ENCODE results near the gene IFRD1. TPM values are rescaled to one million over a fixed set of nuclear protein-coding genes. Genes with fewer than 3 reads are reported as not detected.

Gene IFRD1, protein sequence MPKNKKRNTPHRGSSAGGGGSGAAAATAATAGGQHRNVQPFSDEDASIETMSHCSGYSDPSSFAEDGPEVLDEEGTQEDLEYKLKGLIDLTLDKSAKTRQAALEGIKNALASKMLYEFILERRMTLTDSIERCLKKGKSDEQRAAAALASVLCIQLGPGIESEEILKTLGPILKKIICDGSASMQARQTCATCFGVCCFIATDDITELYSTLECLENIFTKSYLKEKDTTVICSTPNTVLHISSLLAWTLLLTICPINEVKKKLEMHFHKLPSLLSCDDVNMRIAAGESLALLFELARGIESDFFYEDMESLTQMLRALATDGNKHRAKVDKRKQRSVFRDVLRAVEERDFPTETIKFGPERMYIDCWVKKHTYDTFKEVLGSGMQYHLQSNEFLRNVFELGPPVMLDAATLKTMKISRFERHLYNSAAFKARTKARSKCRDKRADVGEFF
- polyA plus RNA-seq (2013, experiment 1 of 2), result 44.9 TPM
- polyA plus RNA-seq (2013, experiment 2 of 2), result 45.3 TPM

DNA sequence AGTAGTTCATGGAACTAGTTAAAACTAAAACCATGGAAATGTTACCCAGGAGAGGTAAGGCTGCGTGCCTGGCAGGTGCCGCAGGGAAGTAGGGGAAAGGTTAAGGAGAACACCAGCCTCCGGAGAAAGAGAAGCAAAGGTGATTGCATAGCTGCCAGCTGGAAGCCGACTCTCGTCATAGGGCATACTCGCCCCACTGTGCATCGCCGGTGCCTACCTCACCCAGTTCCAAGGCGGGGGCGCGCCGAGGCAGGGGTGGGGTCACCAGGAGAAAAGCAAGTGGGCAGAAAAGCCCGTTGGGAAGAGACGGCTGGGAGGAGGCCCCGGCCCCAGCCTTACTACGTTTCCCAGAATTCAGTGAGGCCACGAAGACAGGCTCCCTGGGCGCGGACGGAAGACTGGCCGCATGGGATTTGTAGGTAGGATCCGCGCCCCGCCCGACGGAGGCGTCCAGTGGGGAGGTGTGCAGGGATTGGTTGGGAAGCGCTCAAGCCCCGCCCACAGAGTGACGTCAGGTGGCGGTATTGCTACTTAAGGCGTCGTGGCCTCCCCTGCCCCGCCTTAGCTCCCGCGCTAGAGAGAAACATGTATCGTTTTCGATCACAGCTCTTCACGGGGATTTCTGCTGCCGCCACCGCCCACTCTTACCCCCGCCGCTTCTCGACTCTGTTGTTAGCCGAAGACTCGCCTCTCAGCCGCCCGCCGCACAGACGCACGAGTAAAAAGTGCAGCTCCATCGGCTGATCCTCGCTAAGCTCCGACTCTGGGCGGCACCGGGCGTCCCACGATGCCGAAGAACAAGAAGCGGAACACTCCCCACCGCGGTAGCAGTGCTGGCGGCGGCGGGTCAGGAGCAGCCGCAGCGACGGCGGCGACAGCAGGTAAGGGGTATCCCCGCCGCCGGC is at the start of gene IFRD1:
Gene IFRD1, plus strand, starts transcription at position 559 of the 905 bp plus-strand sequence. Its CDS starts 229 bp downstream, at position 788.
- Histone ChIP-seq H3K4me1 (ENCODE audit: control insufficient read depth, insufficient read depth, low read length, poor library complexity, severe bottlenecking) (peaks cover 25% of the 10 kb centered on the region), H3K36me3 (ENCODE audit: control insufficient read depth, insufficient read depth, low read length) (peaks cover 15% of the 10 kb centered on the region), H3K9me3 (ENCODE audit: control insufficient read depth, low read length) (no peaks in the 10 kb centered on the region), H3K27ac (ENCODE audit: low read depth, low read length, severe bottlenecking) (peak within 1 kb of the TSS; percentile 97), H3K4me3 (ENCODE audit: extremely low read depth, insufficient read depth, low read length, poor library complexity, severe bottlenecking) (peak within 1 kb of the TSS; percentile 100)
- WGBS, 2 experiments (ENCODE audit: insufficient coverage in 2 of 2), result 0 to 1% methylated on average over 67 to 68 of the region's 73 CpGs

DNA sequence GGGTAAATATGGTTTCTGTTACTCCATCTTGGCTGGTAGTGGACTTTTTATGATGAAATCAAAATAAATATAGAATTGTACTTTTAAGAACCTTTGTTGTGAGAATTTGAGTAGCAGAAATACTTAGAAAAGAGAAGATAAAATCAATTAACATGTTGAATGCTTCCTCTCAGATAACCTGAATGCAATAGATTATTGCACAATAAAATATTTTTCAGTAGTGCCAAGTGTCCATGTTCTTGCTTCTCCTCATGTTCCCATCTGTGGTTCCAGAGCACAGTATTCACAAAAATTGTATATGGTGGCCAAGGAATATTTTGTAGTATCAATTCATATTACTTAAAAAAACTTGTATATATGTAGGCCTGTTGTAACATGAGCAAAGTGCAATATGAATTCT is 45.9 kb upstream of the IFRD1 start:
- Histone ChIP-seq H3K36me3 (ENCODE audit: control insufficient read depth, insufficient read depth, low read length) (no peaks in the 10 kb centered on the region), H3K4me1 (ENCODE audit: control insufficient read depth, insufficient read depth, low read length, poor library complexity, severe bottlenecking) (no peaks in the 10 kb centered on the region), H3K4me3 (ENCODE audit: extremely low read depth, insufficient read depth, low read length, poor library complexity, severe bottlenecking) (no peak overlapping the region), H3K9me3 (ENCODE audit: control insufficient read depth, low read length) (no peaks in the 10 kb centered on the region), H3K27ac (ENCODE audit: low read depth, low read length, severe bottlenecking) (no peak overlapping the region)

DNA sequence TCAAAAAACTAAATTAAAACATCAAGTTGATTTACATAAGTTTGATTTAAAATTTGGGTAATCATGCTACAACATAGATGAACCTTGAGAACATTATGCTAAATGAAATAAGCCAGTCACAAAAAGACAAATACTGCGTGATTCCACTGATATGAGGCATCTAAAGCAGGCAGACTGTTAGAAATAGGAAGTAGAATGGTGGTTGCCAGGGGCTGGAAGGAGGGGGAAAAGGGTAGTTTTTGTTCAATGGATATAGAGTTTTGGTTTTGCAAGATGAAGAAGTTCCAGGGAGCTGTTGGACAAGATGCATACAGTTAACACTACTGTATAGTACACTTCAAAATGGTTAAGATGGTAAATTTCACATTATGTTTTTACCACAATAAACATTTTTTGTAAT is 45.0 kb upstream of the IFRD1 start:
- H3K4me1 ChIP-seq (ENCODE audit: control insufficient read depth, insufficient read depth, low read length, poor library complexity, severe bottlenecking), result no peaks in the 10 kb centered on the region
- no peaks in the 10 kb centered on the region for H3K36me3 ChIP-seq (ENCODE audit: control insufficient read depth, insufficient read depth, low read length)
- H3K27ac ChIP-seq (ENCODE audit: low read depth, low read length, severe bottlenecking), result no peak overlapping the region
- H3K4me3 ChIP-seq (ENCODE audit: extremely low read depth, insufficient read depth, low read length, poor library complexity, severe bottlenecking), result no peak overlapping the region
- 100% methylated on average over 1 of the region's 1 CpG for WGBS, 2 experiments (ENCODE audit: insufficient coverage in 2 of 2)
- no peaks in the 10 kb centered on the region for H3K9me3 ChIP-seq (ENCODE audit: control insufficient read depth, low read length)

- WGBS, 2 experiments (ENCODE audit: insufficient coverage in 2 of 2), result 60% methylated on average over 1 of the region's 1 CpG; no CpG with 5 or more reads in 1 of the 2 experiments
- no peaks in the 10 kb centered on the region for H3K9me3 ChIP-seq (ENCODE audit: control insufficient read depth, low read length)
- no peaks in the 10 kb centered on the region for H3K36me3 ChIP-seq (ENCODE audit: control insufficient read depth, insufficient read depth, low read length)
- H3K4me1 ChIP-seq (ENCODE audit: control insufficient read depth, insufficient read depth, low read length, poor library complexity, severe bottlenecking), result no peaks in the 10 kb centered on the region
- no peak overlapping the region for H3K4me3 ChIP-seq (ENCODE audit: extremely low read depth, insufficient read depth, low read length, poor library complexity, severe bottlenecking)
- no peak overlapping the region for H3K27ac ChIP-seq (ENCODE audit: low read depth, low read length, severe bottlenecking)
Observed at GRCh38 chr7:112407261-112407660, 43.0 kb upstream of the IFRD1 start.

DNA sequence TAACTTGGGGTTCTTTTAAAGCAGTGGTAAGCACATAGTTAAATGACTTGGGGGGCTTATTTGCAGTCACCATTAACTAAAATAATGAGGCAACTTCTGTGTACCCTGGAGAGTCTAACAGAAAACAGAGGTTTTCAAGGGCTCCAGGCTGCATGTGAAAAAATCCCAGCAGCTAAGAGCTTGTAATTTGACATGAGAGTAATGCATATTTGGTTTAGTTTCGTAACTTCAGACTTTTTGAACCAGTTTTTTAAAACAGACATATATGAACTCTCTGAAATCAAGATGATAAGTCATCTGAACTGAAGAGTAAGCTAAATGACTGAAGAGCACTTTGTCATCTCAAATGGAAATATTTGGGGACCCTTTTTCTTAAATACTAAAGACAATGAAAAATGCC is 40.2 kb upstream of the IFRD1 start:
- WGBS, 2 experiments (ENCODE audit: insufficient coverage in 2 of 2), result no CpG with 5 or more reads among the region's 1 CpG
- no peaks in the 10 kb centered on the region for H3K36me3 ChIP-seq (ENCODE audit: control insufficient read depth, insufficient read depth, low read length)
- no peaks in the 10 kb centered on the region for H3K4me1 ChIP-seq (ENCODE audit: control insufficient read depth, insufficient read depth, low read length, poor library complexity, severe bottlenecking)
- H3K9me3 ChIP-seq (ENCODE audit: control insufficient read depth, low read length), result no peaks in the 10 kb centered on the region
- H3K27ac ChIP-seq (ENCODE audit: low read depth, low read length, severe bottlenecking), result no peak overlapping the region
- no peak overlapping the region for H3K4me3 ChIP-seq (ENCODE audit: extremely low read depth, insufficient read depth, low read length, poor library complexity, severe bottlenecking)

DNA sequence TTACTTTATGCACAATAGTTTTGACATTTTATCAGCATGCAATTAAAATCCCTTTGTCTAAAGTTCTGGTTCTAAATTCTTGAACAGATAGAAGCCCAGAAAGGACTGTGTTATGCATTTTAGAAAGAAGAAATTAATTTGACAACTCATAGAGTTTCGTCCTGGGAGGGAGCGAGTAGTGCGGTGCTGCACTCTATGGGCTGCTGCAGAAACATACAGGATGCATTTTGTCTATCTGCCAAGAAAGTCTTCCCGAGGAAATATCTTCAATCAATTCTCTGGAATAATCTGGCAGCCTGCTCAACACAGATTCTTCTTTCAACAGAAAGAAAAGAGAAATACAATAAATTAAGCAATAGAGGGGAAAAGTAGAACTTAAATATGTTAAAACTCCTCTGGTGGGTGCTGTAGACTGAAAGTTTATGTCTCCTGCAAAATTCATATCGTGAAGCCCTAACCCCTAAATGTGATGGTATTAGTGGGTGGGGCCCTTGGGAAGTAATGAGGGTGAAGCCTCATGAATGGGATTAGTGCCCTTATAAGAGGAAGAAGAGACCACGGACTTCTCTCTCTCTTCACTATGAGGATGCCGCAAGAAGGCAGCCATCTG is 39.0 kb upstream of the IFRD1 start:
- WGBS, 2 experiments (ENCODE audit: insufficient coverage in 2 of 2), result 83 to 90% methylated on average over 3 to 4 of the region's 7 CpGs
- Histone ChIP-seq H3K9me3 (ENCODE audit: control insufficient read depth, low read length) (no peaks in the 10 kb centered on the region), H3K4me3 (ENCODE audit: extremely low read depth, insufficient read depth, low read length, poor library complexity, severe bottlenecking) (no peak overlapping the region), H3K4me1 (ENCODE audit: control insufficient read depth, insufficient read depth, low read length, poor library complexity, severe bottlenecking) (no peaks in the 10 kb centered on the region), H3K27ac (ENCODE audit: low read depth, low read length, severe bottlenecking) (no peak overlapping the region), H3K36me3 (ENCODE audit: control insufficient read depth, insufficient read depth, low read length) (no peaks in the 10 kb centered on the region)

GRCh38 chr7:112414855-112415490 is 35.3 kb upstream of the IFRD1 start:
- H3K4me1 ChIP-seq (ENCODE audit: control insufficient read depth, insufficient read depth, low read length, poor library complexity, severe bottlenecking), result no peaks in the 10 kb centered on the region
- no peak overlapping the region for H3K4me3 ChIP-seq (ENCODE audit: extremely low read depth, insufficient read depth, low read length, poor library complexity, severe bottlenecking)
- no peak overlapping the region for H3K27ac ChIP-seq (ENCODE audit: low read depth, low read length, severe bottlenecking)
- 19 to 33% methylated on average over 2 of the region's 3 CpGs for WGBS, 2 experiments (ENCODE audit: insufficient coverage in 2 of 2)
- H3K9me3 ChIP-seq (ENCODE audit: control insufficient read depth, low read length), result no peaks in the 10 kb centered on the region
- H3K36me3 ChIP-seq (ENCODE audit: control insufficient read depth, insufficient read depth, low read length), result no peaks in the 10 kb centered on the region

- Histone ChIP-seq H3K27ac (ENCODE audit: low read depth, low read length, severe bottlenecking) (no peak overlapping the region), H3K9me3 (ENCODE audit: control insufficient read depth, low read length) (no peaks in the 10 kb centered on the region), H3K4me3 (ENCODE audit: extremely low read depth, insufficient read depth, low read length, poor library complexity, severe bottlenecking) (no peak overlapping the region), H3K4me1 (ENCODE audit: control insufficient read depth, insufficient read depth, low read length, poor library complexity, severe bottlenecking) (no peaks in the 10 kb centered on the region), H3K36me3 (ENCODE audit: control insufficient read depth, insufficient read depth, low read length) (no peaks in the 10 kb centered on the region)
- WGBS, 2 experiments (ENCODE audit: insufficient coverage in 2 of 2), result 82 to 100% methylated on average over 3 of the region's 4 CpGs
Observed at GRCh38 chr7:112416127-112416526, 34.1 kb upstream of the IFRD1 start.

- H3K4me3 ChIP-seq (ENCODE audit: extremely low read depth, insufficient read depth, low read length, poor library complexity, severe bottlenecking), result no peak overlapping the region
- WGBS, 2 experiments (ENCODE audit: insufficient coverage in 2 of 2), result 86 to 100% methylated on average over 1 to 2 of the region's 4 CpGs
Observed at GRCh38 chr7:112419543-112420130, 30.6 kb upstream of the IFRD1 start.

More at GRCh38 chr7:112419543-112420130, 30.6 kb upstream of the IFRD1 start:
- H3K36me3 ChIP-seq (ENCODE audit: control insufficient read depth, insufficient read depth, low read length), result no peaks in the 10 kb centered on the region
- H3K4me1 ChIP-seq (ENCODE audit: control insufficient read depth, insufficient read depth, low read length, poor library complexity, severe bottlenecking), result peaks cover 7% of the 10 kb centered on the region
- no peaks in the 10 kb centered on the region for H3K9me3 ChIP-seq (ENCODE audit: control insufficient read depth, low read length)
- H3K27ac ChIP-seq (ENCODE audit: low read depth, low read length, severe bottlenecking), result no peak overlapping the region

All from mesodermal cell (in vitro differentiated cells).